Activated T-helper 1 cell treated with anti-CD3 and anti-CD28 coated beads, Interleukin-2, amount 50 U/mL, for 16 hours (primary cell): ENCODE data around the gene BORCS5.
"Not testable (repeated sequence)": the region's sequence is repeated elsewhere in the genome, so short reads cannot be mapped to it uniquely, and the experiment has no call there.

Experiments used
- DNase-seq, 2 donors: peaks; one replicate each; pipeline ENCODE4 v3.0.0-alpha.2; 2020; ENCODE audit warnings: low read depth in 1 of 2, low spot score in 1 of 2

Gene BORCS5

DNA sequence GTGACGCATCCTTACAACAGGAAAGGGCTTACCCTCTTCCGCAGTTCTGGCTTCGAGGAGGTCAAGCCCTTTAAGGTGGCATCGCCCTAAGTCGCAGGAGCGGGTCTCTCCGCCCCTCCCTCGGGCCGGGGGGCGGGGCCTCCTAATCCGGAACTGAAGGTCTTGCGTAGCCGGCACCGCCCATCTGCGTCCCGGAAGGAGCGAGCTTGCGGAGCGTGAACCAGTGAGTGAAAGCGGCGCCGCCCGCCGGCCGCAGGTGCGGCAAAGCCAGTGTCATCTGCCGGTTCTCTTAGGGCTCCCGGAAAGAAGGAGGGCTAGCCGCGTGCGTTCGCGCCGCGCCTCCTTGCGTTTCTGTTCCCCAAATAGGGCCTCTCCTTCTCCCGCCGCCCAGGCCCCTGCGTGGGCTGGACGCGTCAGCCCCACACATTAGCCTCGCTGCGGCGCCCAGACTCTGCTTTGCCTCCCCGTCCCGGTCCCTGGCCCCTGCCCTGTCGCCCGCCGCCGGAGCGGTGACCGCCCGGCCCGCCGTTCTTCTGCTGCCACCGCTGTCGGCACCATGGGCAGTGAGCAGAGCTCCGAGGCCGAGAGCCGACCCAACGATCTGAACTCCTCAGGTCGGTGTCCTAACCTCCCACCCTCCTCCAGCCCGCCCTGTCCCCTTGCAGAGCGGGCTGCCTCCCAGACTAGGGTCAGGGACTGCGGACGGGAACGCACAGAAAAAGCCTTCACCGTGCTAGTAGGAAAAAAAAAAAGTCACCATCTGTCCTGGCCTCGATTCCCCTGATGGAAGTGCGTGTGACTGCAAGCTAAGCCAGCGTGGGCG lies at the start of gene BORCS5:
BORCS5 (plus strand) TSS at position 183 of the 823 bp plus-strand sequence; CDS start at position 557, 374 bp downstream.
- peak; percentile 97 to 98 for DNase-seq

DNA sequence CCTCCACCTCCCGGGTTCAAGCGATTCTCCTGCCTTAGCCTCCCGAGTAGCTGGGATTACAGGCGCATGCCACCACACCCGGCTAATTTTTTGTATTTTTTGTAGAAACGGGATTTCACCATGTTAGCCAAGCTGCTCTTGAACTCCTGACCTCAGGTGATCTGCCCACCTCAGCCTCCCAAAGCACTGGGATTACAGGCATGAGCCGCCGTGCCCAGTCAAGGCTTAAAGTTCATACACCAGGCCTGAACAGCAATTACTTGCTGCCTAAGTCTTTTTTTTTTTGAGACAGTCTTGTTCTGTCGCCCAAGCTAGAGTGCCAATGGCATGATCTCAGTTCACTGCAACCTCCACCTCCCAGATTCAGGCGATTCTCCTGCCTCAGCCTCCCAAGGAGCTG lies 46.2 kb upstream of the BORCS5 start:
- not testable (repeated sequence) for DNase-seq

DNA sequence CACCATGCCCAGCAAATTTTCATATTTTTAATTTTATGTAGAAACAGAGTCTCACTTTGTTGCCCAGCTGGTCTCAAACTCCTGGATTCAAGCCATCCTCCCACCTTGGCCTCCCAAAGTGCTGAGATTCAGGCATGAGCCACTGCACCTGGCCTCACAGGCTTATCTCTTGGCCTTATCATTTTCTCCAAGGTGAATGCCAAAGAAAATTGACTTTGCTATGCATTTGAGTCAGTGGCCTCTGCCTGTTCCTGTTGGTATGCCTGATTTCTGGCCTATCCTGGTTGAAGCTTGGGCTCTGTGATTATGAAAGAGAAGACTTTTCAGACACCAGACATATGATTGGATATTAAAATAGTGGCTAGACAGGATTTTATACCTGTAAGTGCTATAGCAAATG lies 41.0 kb upstream of the BORCS5 start:
- DNase-seq = no peak

DNA sequence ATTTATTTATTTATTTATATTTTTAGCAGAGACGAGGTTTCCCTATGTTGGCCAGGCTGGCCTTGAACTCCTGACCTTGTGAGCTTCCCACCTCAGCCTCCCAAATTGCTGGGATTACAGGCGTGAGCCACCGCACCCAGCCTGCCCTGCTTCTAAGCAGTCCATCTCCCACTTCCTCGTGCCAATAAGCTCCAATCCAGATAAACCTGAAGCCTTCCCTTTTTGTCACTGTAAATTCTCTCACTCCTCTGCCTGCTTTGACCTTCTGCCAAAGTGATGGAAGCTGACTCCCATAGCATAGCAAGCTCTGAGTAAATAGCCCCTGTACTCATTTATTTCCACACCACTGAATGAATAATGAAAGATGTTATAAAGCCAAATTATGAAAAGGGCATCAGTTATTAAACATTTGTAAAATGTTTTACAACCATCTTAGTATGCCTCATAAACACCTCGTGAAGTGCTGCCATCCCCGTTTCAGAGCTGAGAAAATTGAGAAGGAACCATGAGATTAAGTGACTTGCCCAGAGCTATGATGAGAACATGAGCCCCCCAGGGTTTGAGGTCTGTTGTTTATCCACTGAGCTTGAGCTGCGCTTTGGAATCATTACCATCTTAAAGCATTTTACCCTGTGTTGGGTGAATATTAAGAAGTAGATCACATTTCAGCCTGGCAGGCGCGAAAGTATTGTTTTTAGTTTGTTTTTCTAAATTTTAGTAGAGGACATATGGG lies 37.3 kb upstream of the BORCS5 start:
- DNase-seq = no peak

DNA sequence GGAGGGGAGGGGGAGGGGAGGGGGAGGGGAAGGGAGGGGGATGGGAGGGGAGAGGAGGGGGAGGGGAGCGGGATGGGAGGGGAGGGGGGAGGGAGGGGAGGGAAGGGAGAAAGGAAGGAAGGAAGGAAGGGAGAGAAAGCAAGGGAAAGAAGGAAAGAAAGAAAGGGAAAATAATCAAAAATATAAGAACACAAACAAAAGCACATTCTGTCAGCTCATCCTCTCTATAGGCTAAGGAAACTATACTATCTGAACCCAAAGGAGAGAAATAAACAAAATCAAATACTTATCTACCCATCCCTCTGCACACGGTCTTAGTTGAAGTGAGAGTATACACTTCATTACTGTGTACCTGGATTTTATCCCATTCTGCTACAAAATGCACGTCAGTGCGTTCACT lies 33.8 kb upstream of the BORCS5 start:
- DNase-seq = no peak

DNA sequence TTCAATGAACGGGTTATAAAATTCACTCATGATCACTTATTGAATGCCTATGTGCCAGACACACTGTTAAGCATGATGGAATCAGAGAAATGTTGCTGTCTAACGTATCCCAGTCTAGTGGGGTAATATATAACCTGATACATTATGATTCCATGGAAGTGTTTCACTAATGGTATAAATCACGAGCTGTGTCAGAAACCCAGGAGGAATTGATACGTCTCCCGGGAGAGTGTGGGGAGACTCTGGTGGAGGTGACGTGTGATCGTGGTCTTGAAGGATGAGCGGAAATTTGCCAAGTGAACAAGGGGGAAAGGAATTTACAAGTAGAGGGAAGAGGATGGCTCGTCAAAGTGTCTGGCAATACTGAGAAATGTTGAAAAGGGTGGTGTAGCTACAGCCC lies 33.3 kb upstream of the BORCS5 start:
- DNase-seq = no peak

DNA sequence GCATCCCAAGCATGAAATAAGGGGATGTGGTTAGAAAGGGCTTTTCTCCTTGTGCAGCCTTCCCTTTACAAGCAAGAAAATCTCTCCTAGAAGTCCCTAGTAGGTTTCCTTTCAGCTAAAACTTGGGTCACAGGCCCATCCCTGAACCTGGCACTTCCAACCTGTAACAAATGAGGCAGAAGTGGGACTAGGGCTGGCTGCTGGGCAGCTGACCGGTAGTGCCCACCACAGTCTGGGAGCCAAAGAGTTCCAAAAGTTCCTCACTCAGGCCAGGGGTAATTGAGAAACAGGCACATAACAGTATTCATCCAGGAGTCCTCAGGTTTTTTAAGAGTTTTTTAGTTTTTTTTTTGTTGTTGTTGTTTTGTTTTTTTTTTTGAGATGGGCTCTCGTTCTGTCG lies 30.6 kb upstream of the BORCS5 start:
- DNase-seq = no peak

DNA sequence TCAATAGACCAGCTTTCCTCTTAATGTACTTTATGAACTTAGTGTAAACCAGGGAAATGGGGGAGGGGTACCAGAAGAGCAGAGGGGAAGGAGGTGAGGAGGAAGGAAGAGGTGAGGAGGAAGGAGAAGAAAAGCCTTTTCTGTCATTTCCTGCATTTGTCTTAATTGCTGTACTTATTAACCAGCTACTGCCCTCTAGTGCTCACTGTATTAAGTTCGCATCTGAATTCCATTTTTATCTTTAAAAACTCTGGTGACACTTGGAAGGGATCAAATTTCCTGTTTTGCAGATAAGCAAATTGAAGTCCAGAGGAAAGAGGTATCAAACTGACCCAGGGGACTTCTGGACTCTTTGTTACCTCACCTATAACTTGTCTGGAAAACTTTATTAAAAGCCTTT lies 29.1 kb upstream of the BORCS5 start:
- no peak for DNase-seq

DNA sequence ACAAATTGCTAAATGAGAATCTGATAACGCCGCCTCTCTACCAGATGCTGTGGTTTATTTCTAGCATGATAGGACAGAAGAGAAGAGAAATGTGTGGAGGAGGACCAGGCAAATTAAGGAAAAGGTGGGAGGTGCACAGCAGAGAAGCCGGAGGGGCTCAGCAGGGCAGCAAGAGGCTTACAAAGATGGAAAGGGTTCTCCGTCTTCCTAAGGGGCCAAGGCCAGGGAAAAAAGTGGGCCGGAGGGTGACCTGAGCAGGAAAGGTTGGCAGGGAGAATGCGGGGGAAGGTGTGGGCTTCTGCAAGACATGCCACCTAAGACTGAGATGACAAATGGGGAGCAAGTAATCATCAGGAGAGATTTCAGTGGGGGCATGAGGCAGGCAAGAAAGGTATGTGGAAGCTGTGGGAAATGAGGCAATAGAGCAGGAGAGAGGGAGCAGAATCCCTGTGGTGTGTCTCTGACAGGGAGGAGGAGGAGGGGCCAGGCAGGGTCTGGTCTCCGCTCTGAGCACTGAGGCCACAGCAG lies 25.6 kb upstream of the BORCS5 start:
- DNase-seq = no peak

DNA sequence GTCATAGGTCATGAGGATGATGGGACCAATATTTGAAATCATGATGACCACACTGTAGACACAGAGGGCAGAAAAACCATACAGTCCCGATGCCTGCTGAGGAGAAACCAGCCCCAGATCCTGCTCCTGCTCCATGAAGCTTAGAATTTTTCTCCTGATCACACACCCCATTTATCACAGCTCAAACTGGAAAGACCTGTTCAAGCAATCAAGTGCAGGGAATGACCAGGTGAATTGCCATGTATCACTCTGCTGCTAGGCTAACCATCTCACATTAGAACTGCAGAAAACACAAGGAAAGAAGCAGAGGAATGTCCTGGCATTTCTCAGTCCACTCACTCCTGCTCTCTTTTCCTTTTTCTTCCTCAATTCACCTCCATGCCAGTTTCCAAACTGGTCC lies 25.0 kb upstream of the BORCS5 start:
- DNase-seq = no peak

DNA sequence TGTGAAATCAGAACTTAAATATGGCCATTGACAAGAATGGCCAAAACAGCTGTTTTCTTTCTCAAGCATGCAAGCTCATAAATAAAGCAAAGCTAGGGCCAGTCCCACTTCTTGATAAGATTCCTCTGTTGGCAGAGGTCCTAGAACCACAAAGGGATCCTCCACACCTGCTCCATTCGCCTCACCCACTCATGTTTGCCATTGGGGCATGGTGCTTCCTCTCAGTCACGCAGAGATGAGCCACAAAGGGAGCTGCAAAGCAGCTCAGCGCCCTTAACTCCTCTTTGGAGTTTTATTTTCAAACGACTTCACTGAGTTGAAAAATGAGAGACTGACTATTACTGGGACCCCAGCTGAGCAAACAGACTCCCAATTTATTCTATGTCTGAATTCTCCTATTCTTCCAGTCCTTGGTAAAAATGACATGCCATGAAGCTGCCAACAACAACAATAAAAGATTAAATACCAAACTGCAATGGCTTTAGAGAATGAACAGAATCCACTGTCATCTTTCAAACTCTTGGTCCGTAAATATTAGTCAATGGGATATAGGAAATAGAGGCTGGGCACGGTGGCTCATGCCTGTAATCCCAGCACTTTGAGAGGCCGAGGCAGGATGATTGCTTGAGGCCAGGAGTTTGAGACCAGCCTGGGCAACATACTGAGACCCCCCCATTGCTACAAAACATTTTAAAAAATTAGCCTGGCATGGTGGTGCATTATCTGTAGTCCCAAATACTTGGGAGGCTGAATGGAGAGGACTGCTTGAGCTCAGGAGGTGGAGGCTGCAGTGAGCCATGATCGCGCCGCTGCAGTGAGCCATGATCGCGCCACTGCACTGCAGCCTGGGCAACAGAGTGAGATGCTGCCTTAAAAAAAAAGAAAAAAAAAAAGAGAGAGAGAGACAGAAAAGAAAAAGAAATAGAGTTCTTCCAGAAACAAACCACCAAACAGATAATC lies 23.2 kb upstream of the BORCS5 start:
- DNase-seq = no peak

DNA sequence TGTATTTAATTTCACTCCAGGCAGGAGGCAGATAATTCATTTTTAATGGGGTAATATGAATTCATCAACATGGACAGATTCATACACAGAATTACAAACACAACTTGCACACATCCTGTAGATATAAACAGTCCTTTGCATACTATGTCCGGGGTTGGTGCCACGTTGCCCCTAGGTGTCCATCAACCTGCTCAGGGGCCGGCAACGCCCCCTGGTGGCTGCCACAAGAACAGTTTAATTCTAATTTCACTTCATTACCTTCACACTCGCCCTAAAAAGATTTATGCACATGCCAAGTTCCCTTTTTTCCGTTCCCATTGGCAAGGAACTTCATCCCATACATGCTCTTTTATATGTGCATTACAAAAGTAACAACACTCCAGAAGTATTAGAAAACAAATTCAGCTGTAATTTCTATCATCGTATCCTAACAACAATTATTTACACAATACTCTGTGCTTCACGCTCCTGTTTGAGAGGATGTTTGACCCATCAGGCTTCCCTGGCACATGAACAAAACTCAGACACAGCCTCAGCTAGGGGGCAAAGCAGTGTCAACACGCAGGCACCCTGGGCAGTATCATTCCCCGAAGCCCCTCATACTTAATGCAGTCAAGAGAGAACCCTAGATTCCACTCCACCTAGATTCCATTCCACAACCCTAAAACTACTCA lies 22.4 kb upstream of the BORCS5 start:
- DNase-seq = peak; percentile 19 to 48

DNA sequence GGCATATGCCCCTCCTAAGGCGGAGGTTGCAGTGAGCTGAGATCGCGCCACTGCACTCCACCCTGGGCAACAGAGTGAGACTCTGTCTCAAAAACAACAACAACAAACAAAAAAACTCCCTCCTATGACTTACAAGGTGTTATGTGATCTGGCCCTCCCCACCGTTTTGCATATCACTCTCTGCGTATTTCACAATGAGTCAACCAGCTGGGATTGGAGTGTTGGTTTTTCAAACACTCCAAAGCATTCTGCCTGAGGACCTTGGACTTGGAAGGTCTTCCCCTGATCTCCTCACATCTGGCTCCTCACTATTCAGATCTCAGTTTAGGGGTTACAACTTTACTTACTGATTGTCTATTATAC lies 20.8 kb upstream of the BORCS5 start:
- no peak for DNase-seq

DNA sequence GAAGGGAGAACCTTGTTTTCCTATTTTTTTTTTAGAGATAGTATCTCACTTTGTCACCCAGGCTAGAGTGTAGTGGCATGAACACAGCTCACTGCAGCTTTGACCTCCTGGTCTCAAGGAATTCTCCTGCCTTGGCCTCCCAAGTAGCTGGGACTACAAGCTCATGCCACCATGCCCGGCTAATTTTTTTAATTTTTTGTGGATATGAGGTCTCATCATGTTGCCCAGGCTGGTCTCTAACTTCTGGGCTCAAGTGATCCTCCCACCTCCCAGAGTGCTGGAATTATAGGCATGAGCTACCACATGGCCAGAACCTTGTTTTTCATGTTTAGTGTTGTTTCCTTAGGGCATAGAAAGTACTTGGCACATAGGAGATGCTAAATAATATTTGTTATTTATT lies 20.4 kb upstream of the BORCS5 start:
- no peak for DNase-seq

DNA sequence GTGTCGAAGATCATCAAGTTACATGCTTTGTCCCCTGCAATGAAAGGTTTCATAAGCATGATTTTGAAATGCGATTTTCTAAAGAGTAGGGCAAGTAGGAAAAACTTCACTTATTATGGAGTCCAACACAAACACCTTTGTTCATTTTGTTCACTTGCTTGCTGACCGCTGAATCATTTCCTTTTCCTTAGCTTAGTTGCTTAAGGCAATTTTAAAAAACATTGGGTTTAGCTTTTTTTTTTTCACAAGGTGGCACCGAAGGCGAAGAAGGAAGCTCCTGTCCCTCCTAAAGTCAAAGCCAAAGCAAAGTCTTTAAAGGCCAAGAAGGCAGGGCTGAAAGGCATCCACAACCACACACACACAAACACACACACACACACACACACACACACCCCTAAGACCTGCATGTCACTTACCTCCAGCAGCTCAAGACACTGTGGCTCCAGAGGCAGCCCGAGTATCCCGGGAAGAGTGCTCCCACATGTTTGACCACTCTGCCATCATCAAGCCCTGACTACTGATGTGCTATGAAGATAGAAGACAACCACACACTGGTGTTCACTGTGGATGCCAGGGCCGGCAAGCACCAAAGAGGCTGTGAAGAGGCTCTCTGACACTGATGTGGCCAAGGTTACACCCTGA lies 18.2 kb upstream of the BORCS5 start:
- DNase-seq = no peak

DNA sequence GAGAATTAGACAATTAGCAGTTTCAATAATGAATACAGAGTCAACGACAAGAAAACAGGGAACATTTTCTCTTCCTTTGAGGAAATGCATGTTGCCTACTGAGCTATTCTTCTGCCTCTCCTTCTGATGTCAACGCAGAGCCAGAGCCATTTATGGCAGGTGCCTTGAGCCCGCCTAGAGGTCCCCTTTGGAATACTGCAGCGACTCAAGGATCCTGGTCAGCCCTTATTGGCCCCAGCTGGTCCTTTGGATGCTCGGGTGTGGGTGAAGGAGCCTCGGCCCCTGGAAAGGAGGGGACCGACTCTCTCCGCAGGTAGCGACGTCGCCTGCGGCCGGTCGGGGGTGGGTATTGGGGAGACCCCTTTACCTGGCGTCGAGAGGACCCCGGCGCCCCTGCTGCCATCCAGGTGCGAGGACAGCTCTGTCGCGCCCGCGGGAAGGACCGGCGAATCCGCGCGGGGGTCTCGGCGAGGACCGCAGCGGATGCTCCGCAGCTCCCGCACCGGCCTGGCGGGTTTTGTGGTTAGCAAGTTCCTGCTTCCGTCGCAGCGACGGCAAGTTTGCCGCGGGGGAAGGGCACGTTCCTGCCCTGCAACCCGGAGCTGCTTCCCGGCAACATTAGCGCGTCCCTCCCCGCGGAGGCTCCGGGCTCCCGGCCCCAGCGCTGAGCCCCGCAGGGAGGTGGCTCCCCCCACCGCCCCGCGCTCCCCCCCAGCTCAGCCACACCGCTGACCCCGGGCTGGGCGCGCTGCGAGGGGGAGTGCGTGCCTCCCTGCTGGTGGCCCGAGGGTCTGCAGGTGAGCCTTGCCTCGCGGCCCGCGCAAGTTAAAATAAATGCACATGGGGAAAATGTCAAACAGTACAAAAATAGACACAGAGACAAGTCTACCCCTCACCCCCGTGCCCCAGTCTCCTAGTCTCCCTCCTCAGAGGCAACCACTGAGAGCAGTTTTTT lies 6.9 kb upstream of the BORCS5 start, which contains the start of gene MANSC1:
MANSC1 (minus strand) TSS at position 532 of the 955 bp plus-strand sequence. CDS start 6,928 bp downstream, outside the sequence.
- peak; percentile 22 to 23 for DNase-seq

DNA sequence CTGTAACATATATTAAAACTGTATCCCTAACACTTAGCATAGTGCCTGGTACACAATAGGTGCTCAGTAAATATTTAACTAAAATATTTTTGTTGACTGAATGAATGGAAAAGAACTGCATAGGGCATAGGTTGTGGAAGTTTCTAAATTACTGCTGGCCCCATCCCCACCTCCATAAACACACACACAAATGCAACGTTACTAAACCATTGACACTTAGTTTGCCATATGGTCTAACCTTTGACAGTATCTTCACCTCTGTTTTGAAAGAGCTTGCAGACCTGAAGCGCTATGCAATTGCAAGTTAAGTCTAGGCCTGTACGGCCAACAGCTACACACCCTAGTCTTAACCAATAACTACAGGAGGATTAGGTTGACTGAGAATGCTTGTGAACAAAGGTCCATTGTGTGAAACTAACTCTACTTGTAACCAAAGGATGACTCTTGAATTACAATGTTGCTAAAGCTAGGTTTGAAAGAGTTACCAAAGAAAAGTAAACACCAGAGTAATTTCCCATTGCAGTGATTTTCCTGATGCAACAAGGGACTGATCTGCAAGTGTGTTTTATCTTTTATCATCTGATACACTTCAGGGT lies 5.9 kb upstream of the BORCS5 start:
- DNase-seq = no peak

DNA sequence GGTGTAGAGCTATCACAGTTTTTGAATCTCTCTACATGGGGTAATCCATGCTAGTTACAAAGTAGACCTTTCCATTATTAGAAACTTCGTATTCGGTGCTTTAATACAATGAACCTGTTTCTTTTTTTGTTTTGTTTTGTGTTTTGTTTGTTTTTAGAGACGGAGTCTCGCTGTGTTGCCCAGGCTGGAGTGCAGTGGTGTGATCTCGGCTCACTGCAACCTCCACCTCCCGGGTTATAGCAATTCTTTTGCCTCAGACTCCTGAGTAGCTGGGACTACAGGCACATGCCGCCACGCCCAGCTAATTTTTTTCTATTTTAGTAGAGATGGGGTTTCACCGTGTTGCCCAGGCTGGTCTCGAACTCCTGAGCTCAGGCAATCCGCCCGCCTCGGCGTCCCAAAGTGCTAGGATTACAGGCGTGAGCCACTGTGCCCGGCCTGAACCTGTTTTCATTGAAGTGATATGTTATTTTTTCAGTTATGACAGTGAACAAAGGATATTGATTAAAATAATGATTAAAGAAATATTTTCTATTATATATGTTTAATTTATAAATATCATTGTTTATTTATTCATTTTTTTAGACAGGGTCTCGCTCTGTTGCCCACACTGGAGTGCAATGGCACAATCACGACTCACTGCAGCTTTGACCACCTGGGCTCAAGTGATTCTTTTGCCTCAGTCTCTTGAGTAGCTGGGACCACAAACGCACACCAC lies 5.3 kb upstream of the BORCS5 start:
- not testable (repeated sequence) for DNase-seq
